Measurements from ENCODE around the gene FASTKD3.
A peak's percentile ranks its signal among the peaks of the same experiment; 100 is the strongest.
"Not testable (repeated sequence)": the region's sequence is repeated elsewhere in the genome, so short reads cannot be mapped to it uniquely, and the experiment has no call there.

The FASTKD3 gene, protein sequence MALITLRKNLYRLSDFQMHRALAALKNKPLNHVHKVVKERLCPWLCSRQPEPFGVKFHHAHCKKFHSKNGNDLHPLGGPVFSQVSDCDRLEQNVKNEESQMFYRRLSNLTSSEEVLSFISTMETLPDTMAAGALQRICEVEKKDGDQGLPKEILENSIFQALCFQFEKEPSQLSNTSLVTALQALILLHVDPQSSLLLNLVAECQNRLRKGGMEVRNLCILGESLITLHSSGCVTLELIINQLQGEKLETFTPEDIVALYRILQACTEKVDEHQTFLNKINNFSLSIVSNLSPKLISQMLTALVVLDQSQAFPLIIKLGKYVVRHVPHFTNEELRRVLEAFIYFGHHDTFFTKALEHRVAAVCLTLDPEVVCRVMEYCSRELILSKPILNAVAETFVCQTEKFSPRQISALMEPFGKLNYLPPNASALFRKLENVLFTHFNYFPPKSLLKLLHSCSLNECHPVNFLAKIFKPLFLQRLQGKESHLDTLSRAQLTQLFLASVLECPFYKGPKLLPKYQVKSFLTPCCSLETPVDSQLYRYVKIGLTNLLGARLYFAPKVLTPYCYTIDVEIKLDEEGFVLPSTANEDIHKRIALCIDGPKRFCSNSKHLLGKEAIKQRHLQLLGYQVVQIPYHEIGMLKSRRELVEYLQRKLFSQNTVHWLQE

DNA sequence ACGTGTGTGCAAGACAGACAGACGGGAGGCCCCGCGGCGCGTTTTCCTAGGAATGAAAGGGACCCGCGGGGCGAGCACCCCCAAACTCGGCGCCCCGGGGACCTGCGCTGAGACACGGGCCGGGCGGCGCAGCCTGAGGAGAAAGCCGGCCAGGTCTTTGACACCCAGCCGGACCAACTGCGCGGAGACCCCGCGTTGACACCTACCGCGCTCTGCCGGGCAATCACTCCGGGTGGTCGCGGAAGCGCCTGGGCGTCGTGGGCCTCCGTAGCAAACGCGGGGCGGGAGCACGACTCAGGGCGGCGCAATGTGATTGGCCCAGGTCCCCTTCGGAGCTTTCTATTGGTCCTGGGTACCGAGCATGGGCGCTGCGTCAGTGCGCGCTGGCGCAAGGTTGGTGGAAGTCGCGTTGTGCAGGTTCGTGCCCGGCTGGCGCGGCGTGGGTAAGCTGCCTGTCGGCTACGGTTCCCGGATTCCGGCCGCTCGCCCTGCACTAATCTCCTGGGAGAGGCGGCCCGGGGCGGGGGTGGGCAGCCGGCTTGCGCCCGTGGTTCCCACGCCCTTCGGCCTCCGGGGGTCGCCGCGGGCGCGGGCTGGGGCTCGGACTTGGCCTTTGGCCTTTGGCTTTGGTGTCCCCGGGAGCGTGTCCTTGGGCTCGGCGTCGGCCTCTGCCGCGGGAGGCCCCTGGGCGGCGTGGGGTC, at the start of gene FASTKD3, which contains the start of gene MTRR:
Gene FASTKD3, minus strand, starts transcription at position 259 of the 701 bp plus-strand sequence. CDS start 948 bp downstream, outside the sequence.
Gene MTRR, plus strand, starts transcription at position 376 of the 701 bp plus-strand sequence. CDS start 1,647 bp downstream, outside the sequence.
- H3K27ac Mint-ChIP-seq, result peak within 1 kb of the TSS; percentile 72
- H3K36me3 Mint-ChIP-seq, result peaks cover 18% of the 10 kb centered on the region
- no peaks in the 10 kb centered on the region for H3K27me3 Mint-ChIP-seq
- no peaks in the 10 kb centered on the region for H3K9me3 Mint-ChIP-seq
- ATAC-seq, result peak; percentile 100
- H3K4me1 Mint-ChIP-seq, result peaks cover 56% of the 10 kb centered on the region
- peak within 1 kb of the TSS; percentile 92 for H3K4me3 Mint-ChIP-seq

DNA sequence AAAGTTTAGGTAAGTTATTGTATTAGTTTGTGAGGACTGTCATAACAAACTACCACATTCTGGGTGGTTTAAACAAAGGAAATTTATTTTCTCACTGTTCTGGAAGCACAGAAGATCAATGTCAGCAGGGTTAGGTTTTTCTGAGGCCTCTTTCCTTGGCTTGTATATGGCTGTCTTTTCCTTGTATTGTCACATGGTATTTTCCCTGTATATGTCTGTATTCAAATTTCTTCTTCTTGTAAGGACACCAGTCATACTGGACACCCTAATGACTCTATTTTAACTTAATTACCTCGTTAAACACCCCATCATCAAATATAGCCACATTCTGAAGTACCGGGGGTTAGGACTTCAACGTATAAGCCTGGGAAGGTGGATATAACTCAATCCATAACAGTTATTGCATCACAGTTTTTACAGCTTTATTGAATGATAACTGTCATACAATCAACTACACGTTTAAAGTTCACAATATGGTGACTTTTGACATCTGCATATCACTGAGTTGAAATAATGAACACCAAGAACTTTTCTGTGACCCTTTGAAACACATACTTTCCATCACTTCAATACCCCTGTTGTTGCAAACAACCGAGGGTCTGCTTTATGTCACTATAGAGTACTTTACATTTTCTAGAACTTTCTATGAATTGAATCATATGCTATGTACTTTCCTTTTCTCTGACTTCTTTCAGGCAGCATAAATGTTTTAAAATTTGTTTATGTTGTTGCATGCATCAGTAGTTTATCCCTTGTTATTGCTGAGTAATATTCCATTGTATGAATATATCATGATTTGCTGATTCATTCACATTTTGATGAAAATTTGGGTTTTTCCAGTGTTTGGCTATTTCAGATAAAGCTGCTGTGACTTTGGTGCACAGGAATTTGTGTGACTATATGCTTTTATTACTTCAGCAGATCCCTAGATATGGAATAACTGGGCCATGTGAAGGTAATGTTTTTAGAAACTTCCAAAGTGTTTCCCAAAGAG, 48.6 kb upstream of the FASTKD3 start:
- H3K36me3 Mint-ChIP-seq, result peaks cover 8% of the 10 kb centered on the region
- ATAC-seq, result no peak
- H3K27me3 Mint-ChIP-seq, result no peaks in the 10 kb centered on the region

DNA sequence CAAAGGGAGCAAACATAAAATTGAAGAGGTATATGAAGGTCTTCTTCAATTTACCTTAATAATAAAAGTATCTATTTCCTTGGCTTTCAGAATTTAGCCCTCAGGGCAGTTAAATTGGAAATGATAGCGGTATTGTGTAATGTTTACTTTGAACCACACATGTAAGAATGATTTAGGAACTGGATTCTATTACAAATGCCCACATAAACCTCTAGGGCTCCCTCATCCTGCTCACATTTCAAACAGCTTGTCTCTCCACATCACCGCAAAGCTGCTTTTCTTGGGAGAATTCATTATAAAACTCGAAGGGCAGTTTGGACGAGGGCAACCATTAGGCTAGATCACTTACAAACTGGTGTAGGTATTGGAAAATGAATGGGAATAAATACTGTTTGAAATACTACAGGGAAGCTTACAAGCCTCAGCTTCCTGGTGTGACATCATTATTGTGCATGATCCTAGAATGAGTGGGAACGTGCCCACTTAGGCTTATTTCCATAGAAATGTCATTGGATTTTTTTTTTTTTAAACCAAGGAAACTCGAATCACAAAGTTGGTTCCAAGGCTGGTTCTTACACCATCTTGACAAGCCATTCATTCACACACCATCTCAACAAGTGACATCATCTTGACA, 47.5 kb upstream of the FASTKD3 start:
- H3K4me1 Mint-ChIP-seq, result peaks cover 2% of the 10 kb centered on the region

More for the DNA sequence above, 48.6 kb upstream of the FASTKD3 start:
- Mint-ChIP-seq H3K27ac (no peak overlapping the region), H3K4me3 (no peak overlapping the region), H3K9me3 (peaks cover 11% of the 10 kb centered on the region), H3K4me1 (no peaks in the 10 kb centered on the region)

DNA sequence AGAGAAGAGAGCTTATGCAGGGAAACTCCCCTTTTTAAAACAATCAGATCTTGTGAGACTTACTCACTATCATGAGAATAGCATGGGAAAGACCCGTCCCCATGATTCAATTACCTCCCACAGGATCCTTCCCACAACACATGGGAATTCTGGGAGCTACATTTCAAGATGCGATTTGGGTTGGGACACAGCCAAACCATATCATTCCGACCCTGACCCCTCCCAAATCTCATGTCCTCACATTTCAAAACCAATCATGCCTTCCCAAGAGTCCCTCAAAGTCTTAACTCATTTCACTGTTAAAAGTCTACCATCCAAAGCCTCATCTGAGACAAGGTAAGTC, 42.6 kb upstream of the FASTKD3 start:
- not testable (repeated sequence) for H3K4me3 Mint-ChIP-seq, ATAC-seq, H3K27me3 Mint-ChIP-seq, H3K4me1 Mint-ChIP-seq
- peak overlapping the region; percentile 64 for H3K27ac Mint-ChIP-seq
- peaks cover 33% of the 10 kb centered on the region for H3K9me3 Mint-ChIP-seq
- H3K36me3 Mint-ChIP-seq, result peaks cover 51% of the 10 kb centered on the region

More for the DNA sequence above, 47.5 kb upstream of the FASTKD3 start:
- Mint-ChIP-seq H3K4me3 (no peak overlapping the region), H3K27me3 (no peaks in the 10 kb centered on the region), H3K27ac (no peak overlapping the region), H3K36me3 (peaks cover 16% of the 10 kb centered on the region), H3K9me3 (peaks cover 13% of the 10 kb centered on the region)
- ATAC-seq, result no peak

DNA sequence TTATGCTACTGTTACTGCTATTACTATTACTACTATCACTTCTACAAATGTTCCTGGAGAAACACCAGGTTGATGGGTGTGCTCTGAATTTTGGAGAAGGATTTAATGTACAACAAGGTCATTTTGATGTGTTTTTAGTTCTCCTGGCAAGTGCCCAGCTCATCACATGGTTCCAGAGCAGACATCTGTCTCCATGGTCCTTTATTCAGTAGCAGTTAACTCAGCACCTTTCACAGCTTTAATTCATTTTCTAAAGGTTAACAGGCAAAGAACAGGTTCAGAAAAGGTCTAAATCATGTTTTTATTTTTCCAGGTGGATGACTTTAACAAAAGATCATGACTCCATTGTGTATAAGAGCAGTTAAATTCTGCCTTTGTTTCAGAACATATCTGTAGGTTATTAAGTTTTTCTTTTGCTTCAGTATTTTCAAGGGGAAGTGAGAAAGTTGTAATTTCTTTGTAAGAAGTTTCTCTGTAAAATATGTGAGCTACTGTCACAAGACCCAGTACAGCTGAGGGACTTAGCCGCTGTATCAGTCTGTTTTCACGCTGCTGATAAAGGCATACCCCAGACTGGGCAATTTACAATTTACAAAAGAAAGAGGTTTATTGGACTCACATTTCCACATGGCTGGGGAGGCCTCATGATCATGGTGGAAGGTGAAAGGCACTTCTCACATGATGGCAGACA, 42.1 kb upstream of the FASTKD3 start:
- H3K27ac Mint-ChIP-seq, result peak overlapping the region; percentile 64

DNA sequence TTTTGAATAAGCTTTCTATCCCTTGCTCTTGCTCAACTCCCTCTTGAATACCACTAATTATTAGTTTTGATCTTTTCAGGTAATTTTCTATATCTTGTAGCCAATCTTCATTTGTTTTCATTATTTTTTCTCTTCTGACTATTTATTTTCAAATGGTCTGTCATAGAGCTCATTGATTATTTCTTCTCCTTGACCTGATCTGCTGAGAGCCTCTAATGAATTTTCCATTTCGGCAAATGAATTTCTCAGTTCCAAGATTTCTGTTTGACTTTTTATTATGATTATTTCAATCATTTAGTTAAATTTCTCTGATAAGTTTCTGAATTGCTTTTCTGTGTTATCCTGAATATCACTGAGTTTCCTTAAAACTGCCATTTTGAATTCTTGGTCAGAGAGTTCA, 39.5 kb upstream of the FASTKD3 start:
- H3K4me1 Mint-ChIP-seq, result peaks cover 17% of the 10 kb centered on the region
- H3K27me3 Mint-ChIP-seq, result no peaks in the 10 kb centered on the region
- ATAC-seq, result no peak
- peaks cover 80% of the 10 kb centered on the region for H3K36me3 Mint-ChIP-seq
- no peak overlapping the region for H3K27ac Mint-ChIP-seq
- H3K9me3 Mint-ChIP-seq, result peaks cover 37% of the 10 kb centered on the region
- no peak overlapping the region for H3K4me3 Mint-ChIP-seq

More for the DNA sequence above, 42.1 kb upstream of the FASTKD3 start:
- H3K4me1 Mint-ChIP-seq, result peaks cover 8% of the 10 kb centered on the region
- H3K4me3 Mint-ChIP-seq, result no peak overlapping the region
- no peaks in the 10 kb centered on the region for H3K27me3 Mint-ChIP-seq
- H3K36me3 Mint-ChIP-seq, result peaks cover 54% of the 10 kb centered on the region
- ATAC-seq, result peak; percentile 81
- peaks cover 33% of the 10 kb centered on the region for H3K9me3 Mint-ChIP-seq

DNA sequence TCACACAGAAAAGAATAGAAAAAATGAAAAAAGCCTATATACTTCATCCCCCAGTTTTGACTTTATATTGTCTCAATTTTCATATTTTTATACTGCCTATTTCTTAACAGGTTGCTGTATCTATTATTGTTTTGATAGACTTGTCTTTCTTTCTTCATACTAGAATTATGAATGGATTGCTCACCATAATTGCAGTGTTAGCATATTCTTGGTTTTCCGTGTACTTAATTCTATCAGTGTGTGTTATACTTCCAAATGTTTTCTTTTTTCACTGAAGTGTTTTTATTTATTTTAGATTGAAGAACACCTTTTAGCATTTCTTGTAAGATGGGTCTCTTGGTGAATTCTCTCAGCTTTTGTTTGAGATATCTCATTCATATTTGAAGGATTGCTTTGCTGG, 38.8 kb upstream of the FASTKD3 start:
- peaks cover 20% of the 10 kb centered on the region for H3K4me1 Mint-ChIP-seq
- H3K4me3 Mint-ChIP-seq, result no peak overlapping the region
- H3K27ac Mint-ChIP-seq, result no peak overlapping the region
- H3K36me3 Mint-ChIP-seq, result peaks cover 81% of the 10 kb centered on the region
- no peaks in the 10 kb centered on the region for H3K27me3 Mint-ChIP-seq
- peaks cover 32% of the 10 kb centered on the region for H3K9me3 Mint-ChIP-seq
- ATAC-seq, result no peak

DNA sequence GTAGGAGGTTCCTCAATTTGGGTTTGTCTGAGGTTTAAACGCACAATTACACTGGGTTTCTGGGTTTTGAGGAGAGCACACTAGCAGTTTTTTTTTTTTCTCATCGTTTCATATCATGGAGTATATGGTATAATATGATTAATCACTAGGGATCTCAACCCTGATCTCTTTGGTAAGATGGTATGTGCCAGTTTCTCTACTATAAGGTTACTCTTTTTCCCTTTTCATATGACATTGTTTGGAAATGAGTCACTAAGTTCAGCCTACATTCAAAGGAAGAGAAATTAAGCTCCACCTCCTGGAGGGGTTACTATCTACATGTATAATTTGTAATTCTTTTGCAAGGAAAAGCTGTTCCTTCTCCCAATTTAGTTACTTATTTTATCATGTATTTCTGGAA, 35.3 kb upstream of the FASTKD3 start:
- H3K36me3 Mint-ChIP-seq, result peaks cover 90% of the 10 kb centered on the region
- H3K4me1 Mint-ChIP-seq, result peaks cover 20% of the 10 kb centered on the region
- H3K27ac Mint-ChIP-seq, result no peak overlapping the region
- H3K4me3 Mint-ChIP-seq, result no peak overlapping the region
- no peaks in the 10 kb centered on the region for H3K27me3 Mint-ChIP-seq
- H3K9me3 Mint-ChIP-seq, result peaks cover 24% of the 10 kb centered on the region
- no peak for ATAC-seq

DNA sequence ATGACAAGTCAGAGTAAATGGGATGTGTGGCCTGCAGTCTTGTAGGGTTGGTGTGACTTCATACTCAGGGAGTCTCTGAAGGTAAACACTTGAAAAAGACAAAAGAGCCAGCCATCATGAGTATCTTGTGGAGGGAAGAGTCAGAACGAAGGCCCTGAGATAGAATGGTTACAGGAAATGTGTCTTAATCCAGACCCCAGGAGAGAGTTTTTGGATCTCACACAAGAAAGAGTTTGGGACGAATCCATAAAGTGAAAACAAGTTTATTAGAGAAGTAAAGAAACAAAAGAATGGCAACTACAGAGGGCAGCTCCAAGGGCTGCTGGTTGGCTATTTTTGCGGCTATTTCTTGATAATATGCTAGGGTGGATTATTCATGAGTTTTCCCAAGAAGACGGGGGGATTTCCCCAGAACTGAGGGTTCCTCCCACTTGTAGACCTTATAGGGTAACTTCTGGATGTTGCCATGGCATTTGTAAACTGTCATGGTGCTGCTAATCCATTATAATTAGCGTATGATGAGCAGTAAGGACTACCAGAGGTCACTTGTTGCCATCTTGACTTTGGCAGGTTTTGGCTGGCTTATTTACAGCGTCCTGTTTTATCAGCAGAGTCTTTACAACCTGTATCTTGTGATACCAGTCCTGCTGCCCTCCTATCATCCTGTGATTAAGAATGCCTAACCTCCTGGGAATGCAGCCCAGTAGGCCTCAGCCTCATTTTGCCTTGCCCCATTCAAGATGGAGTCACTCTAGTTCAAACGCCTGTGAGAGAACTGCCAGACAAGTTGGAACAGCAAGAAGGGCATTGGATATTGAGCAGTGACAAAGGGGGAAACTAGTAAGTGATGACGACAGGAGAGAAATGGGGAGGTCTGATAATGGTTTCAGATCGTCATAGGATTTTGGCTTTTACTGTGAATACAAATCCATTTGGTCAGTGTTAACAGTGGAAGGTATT, 34.1 kb upstream of the FASTKD3 start:
- Mint-ChIP-seq H3K4me3 (no peak overlapping the region), H3K27me3 (no peaks in the 10 kb centered on the region), H3K27ac (no peak overlapping the region), H3K4me1 (peaks cover 20% of the 10 kb centered on the region), H3K36me3 (peaks cover 90% of the 10 kb centered on the region), H3K9me3 (peaks cover 18% of the 10 kb centered on the region)
- no peak for ATAC-seq

DNA sequence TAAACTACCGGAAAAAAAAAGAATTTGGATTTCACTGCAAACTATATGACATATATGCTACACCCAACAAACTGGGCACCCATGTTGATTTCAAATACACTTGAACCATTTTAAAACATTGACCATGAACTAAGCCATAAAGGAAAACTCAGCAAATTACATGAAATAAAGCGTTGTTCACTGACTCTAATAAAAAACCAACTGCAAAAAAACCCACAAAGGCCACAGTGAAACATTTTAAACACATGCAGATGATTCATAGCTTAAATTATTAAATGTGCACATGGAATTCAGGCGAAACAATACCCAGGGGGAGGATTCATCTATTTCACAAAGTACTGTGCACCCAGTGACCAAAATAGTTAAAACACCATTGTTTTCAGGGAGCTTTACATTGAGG, 33.4 kb upstream of the FASTKD3 start:
- Mint-ChIP-seq H3K4me1 (peaks cover 20% of the 10 kb centered on the region), H3K36me3 (peaks cover 89% of the 10 kb centered on the region), H3K27ac (no peak overlapping the region), H3K27me3 (no peaks in the 10 kb centered on the region), H3K4me3 (no peak overlapping the region), H3K9me3 (peaks cover 12% of the 10 kb centered on the region)
- no peak for ATAC-seq

DNA sequence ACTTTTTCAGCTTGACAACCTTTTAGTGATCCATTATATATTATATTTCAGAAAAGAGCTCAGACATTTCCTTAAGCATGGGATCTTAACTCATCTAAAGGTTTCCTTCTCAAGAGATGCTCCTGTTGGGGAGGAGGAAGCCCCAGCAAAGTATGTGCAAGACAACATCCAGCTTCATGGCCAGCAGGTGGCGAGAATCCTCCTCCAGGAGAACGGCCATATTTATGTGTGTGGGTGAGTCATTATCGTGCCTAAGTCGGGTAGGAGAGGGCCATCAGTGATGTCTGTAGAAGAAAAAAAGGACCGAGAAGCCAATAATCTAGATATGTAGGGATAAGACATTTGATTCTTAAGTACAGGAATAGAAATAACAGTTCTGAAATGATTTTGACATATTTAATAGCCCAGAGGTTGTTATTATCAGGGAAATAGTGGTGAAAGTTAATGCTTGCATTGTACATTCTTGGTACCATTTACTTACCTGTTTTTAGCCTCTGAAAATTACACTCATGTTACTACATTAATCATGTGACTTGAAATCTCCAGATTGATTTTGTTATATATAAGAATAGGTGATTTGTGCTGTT, 28.3 kb upstream of the FASTKD3 start:
- H3K9me3 Mint-ChIP-seq, result no peaks in the 10 kb centered on the region
- no peaks in the 10 kb centered on the region for H3K27me3 Mint-ChIP-seq
- H3K27ac Mint-ChIP-seq, result no peak overlapping the region
- H3K4me1 Mint-ChIP-seq, result peaks cover 8% of the 10 kb centered on the region
- H3K4me3 Mint-ChIP-seq, result no peak overlapping the region
- ATAC-seq, result no peak
- H3K36me3 Mint-ChIP-seq, result peaks cover 88% of the 10 kb centered on the region

DNA sequence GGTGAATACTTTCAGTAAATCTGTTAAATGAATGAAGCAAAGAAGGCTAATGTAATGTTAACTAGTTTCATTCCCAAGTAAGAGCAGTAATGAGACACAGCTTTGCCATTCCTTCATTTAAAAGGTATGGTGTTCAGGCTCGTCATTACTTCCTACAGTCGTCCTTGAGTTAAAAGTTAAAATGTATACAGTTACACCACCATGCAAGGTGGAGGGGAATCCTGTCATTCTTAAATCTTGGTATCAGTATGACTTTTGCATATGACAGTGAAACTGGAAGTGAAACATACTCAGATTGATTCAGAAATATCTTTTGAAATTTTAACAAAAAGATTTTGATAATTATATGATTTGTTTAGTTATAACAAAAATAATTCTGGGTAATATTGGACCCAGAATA, 26.0 kb upstream of the FASTKD3 start:
- no peaks in the 10 kb centered on the region for H3K27me3 Mint-ChIP-seq
- H3K4me1 Mint-ChIP-seq, result peaks cover 6% of the 10 kb centered on the region
- H3K4me3 Mint-ChIP-seq, result no peak overlapping the region
- H3K27ac Mint-ChIP-seq, result no peak overlapping the region
- ATAC-seq, result peak; percentile 64
- H3K36me3 Mint-ChIP-seq, result peaks cover 83% of the 10 kb centered on the region
- no peaks in the 10 kb centered on the region for H3K9me3 Mint-ChIP-seq

Measured in stimulated activated memory B cell treated with anti-CD40 and anti-IgM and Interleukin-4, amounts not matched to agents 10 μg/mL and 1 μg/mL and 100 μg/mL, for 72 hours (primary cell).